GM23248 (cell line): ENCODE data around the gene GRIN3A.

ENCODE experiments used
- EZH2 ChIP-seq: fragments of 200-600 bp; sonication (generic); IDR thresholded peaks from 2 replicates; pipeline ENCODE4 v1.6.1; 2018; ENCODE audit warnings: antibody characterized with exemption, mild to moderate bottlenecking; ENCODE audit not compliant: insufficient read depth, poor library complexity, severe bottlenecking
- EZH2phosphoT487 ChIP-seq: fragments of 200-600 bp; sonication (generic); IDR thresholded peaks from 2 replicates; pipeline ENCODE4 v1.6.1; 2018; ENCODE audit warnings: antibody characterized with exemption, moderate library complexity, mild to moderate bottlenecking, low read depth; ENCODE audit not compliant: insufficient read depth

GRCh38 chr9:101536938-101537337 lies 201.5 kb downstream of the GRIN3A start:
- TF ChIP-seq EZH2 (no peak), EZH2phosphoT487 (no peak)
